ENCODE measurements around the gene SUGP1.

DNA sequence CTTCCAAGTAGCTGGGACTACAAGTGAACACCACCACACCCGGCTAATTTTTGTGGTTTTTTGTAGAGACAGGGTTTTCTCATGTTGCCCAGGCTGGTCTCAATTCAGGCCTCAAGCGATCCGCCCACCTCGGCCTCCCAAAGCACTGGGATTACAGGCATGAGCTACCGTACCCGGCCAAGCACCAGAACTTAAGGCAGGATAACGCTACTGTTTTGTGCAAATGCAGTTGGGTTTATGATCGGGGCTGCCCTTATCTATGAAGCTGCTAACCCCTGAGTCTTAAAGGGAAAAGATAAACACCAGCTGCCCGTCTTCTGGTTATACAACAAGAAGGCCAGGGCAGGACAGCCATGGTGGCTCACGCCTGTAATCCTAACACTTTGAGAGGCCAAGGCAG lies 34.6 kb downstream of the SUGP1 start:
- no peak for TF ChIP-seq POLR2AphosphoS5 (IDR thresholded peaks at IDR 0.05; ENCODE audit: insufficient read depth in 1 of 2, low read depth in 1 of 2)
- TF ChIP-seq, protein P1, sequence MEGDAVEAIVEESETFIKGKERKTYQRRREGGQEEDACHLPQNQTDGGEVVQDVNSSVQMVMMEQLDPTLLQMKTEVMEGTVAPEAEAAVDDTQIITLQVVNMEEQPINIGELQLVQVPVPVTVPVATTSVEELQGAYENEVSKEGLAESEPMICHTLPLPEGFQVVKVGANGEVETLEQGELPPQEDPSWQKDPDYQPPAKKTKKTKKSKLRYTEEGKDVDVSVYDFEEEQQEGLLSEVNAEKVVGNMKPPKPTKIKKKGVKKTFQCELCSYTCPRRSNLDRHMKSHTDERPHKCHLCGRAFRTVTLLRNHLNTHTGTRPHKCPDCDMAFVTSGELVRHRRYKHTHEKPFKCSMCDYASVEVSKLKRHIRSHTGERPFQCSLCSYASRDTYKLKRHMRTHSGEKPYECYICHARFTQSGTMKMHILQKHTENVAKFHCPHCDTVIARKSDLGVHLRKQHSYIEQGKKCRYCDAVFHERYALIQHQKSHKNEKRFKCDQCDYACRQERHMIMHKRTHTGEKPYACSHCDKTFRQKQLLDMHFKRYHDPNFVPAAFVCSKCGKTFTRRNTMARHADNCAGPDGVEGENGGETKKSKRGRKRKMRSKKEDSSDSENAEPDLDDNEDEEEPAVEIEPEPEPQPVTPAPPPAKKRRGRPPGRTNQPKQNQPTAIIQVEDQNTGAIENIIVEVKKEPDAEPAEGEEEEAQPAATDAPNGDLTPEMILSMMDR (IDR thresholded peaks at IDR 0.05): no peak
